Calu3 (cell line): ENCODE results near the gene TRIM38. TPM values are rescaled to one million over a fixed set of nuclear protein-coding genes. Genes with fewer than 3 reads are reported as not detected.

ENCODE experiments used
- BruUV-seq: library from RNA; stranded (reverse); fragments of 400-500 nt; replicated peaks from 2 replicates; lab custom pipeline; 2021; lab: Mats Ljungman, UMichigan
- CTCF ChIA-PET: fragments of 300-600 bp; sonication (Branson Sonifier 250); formaldehyde crosslinking; loops from one replicate; lab custom pipeline; 2022; ENCODE audit warnings: antibody characterized with exemption; lab: Charles Lee
- DNase-seq: peaks from one replicate; pipeline ENCODE4 v3.0.0; 2022
- H3K27ac Mint-ChIP-seq: one replicate; pipeline ENCODE4 v1.8.0; 2022; ENCODE audit warnings: mixed read lengths; ENCODE audit not compliant: unreplicated experiment
- H3K27me3 Mint-ChIP-seq: one replicate; pipeline ENCODE4 v1.8.0; 2022; ENCODE audit warnings: mixed read lengths; ENCODE audit not compliant: unreplicated experiment
- H3K36me3 Mint-ChIP-seq: one replicate; pipeline ENCODE4 v1.8.0; 2022; ENCODE audit warnings: mild to moderate bottlenecking, moderate library complexity, mixed read lengths; ENCODE audit not compliant: insufficient read depth, unreplicated experiment
- H3K4me1 Mint-ChIP-seq: one replicate; pipeline ENCODE4 v1.8.0; 2022; ENCODE audit warnings: mild to moderate bottlenecking, low read depth, mixed read lengths; ENCODE audit not compliant: unreplicated experiment
- H3K4me3 Mint-ChIP-seq: one replicate; pipeline ENCODE4 v1.8.0; 2022; ENCODE audit warnings: mild to moderate bottlenecking, low read depth, moderate library complexity, mixed read lengths; ENCODE audit not compliant: unreplicated experiment
- H3K9me3 Mint-ChIP-seq: one replicate; pipeline ENCODE4 v1.8.0; 2022; ENCODE audit warnings: low read depth, mixed read lengths; ENCODE audit not compliant: unreplicated experiment
- CTCF ChIP-seq: fragments of 200-600 bp; IDR thresholded peaks from one replicate; pipeline ENCODE4 v1.8.0; 2022; ENCODE audit warnings: antibody characterized with exemption; ENCODE audit not compliant: unreplicated experiment
- intact Hi-C: fragments of 100-400 bp; cut with micrococcal nuclease; formaldehyde crosslinking; loops from one replicate; pipeline ENCODE4 v1.10.0; 2022; ENCODE audit not compliant: unreplicated experiment
- total RNA-seq: library from RNA; stranded (reverse); gene quantifications from 2 replicates; pipeline ENCODE4 v1.2.3, GENCODE V29; 2022

The TRIM38 gene
- total RNA-seq, 1 experiment from 2014 or later = 20.6 TPM

GRCh38 chr6:25922301-25922700 lies 40.3 kb upstream of the TRIM38 start:
- H3K4me1 Mint-ChIP-seq = no peaks in the 10 kb centered on the region
- BruUV-seq = no TSS peak
- intact Hi-C loops = no loop called here
- no peak overlapping the region for H3K27ac Mint-ChIP-seq
- no peaks in the 10 kb centered on the region for H3K27me3 Mint-ChIP-seq
- TF ChIP-seq CTCF = no peak
- H3K9me3 Mint-ChIP-seq = no peaks in the 10 kb centered on the region
- H3K4me3 Mint-ChIP-seq = no peak overlapping the region
- no peak for DNase-seq
- H3K36me3 Mint-ChIP-seq = no peaks in the 10 kb centered on the region
- CTCF ChIA-PET = no interaction called here

GRCh38 chr6:25925876-25926275 lies 36.7 kb upstream of the TRIM38 start:
- DNase-seq = no peak
- CTCF ChIA-PET = interaction anchor here (0.6 to 0.8 kb wide), 2 partner anchors 234 to 430 kb away, joined by 3 to 5 read pairs; no protein-coding TSS in a partner anchor
- no TSS peak for BruUV-seq
- H3K9me3 Mint-ChIP-seq = no peaks in the 10 kb centered on the region
- H3K36me3 Mint-ChIP-seq = no peaks in the 10 kb centered on the region
- intact Hi-C loops = no loop called here
- no peak overlapping the region for H3K27ac Mint-ChIP-seq
- no peak for TF ChIP-seq CTCF
- no peak overlapping the region for H3K4me3 Mint-ChIP-seq
- H3K27me3 Mint-ChIP-seq = no peaks in the 10 kb centered on the region
- peaks cover 1% of the 10 kb centered on the region for H3K4me1 Mint-ChIP-seq

- no TSS peak for BruUV-seq
- H3K4me1 Mint-ChIP-seq = peaks cover 7% of the 10 kb centered on the region
- TF ChIP-seq CTCF = no peak
- H3K4me3 Mint-ChIP-seq = no peak overlapping the region
- H3K9me3 Mint-ChIP-seq = no peaks in the 10 kb centered on the region
- intact Hi-C loops = no loop called here
- no peaks in the 10 kb centered on the region for H3K36me3 Mint-ChIP-seq
- H3K27ac Mint-ChIP-seq = no peak overlapping the region
- no peaks in the 10 kb centered on the region for H3K27me3 Mint-ChIP-seq
- DNase-seq = no peak
- CTCF ChIA-PET = no interaction called here
Measured at GRCh38 chr6:25927178-25927577, 35.4 kb upstream of the TRIM38 start.

DNA sequence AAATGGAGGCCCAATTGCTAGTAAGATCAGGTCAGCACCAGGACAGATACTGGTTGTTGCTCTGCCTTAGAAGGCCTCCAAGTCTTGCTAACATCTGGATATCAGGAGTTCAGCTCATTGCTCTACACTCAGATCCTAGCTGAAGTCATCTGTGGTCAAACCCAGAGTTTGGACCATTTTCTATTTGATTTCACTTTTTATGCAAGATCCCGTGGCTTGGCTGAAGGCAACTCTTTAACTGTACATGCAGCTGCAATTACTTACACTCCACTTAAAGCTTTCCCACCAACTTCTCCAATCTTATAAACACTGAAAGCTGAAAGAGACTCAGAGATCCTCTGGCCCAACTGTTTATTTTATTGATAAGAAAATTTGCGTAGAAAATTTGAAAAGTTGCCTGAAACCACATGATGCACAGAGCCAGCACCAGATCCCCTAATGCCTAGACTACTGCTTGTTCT lies 34.8 kb upstream of the TRIM38 start:
- peaks cover 7% of the 10 kb centered on the region for H3K4me1 Mint-ChIP-seq
- intact Hi-C loops = no loop called here
- no peaks in the 10 kb centered on the region for H3K36me3 Mint-ChIP-seq
- no peaks in the 10 kb centered on the region for H3K27me3 Mint-ChIP-seq
- no peaks in the 10 kb centered on the region for H3K9me3 Mint-ChIP-seq
- no peak for TF ChIP-seq CTCF
- no peak overlapping the region for H3K27ac Mint-ChIP-seq
- no TSS peak for BruUV-seq
- CTCF ChIA-PET = interaction anchor here (0.6 to 0.7 kb wide), 3 partner anchors 29 to 204 kb away, joined by 3 to 6 read pairs (median 4); no protein-coding TSS in a partner anchor
- no peak for DNase-seq
- no peak overlapping the region for H3K4me3 Mint-ChIP-seq
